Breast epithelium (tissue), 3 donors: ENCODE results near the gene USP17L12.
"Not testable (repeated sequence)": the region's sequence is repeated elsewhere in the genome, so short reads cannot be mapped to it uniquely, and the experiment has no call there.

Experiments
- POLR2AphosphoS5 ChIP-seq, 3 donors: sonication (generic); formaldehyde crosslinking; IDR thresholded peaks; one replicate each; pipeline ENCODE4 v1.6.1; 2017; ENCODE audit warnings: antibody characterized with exemption in 3 of 3
- TF ChIP-seq, protein P1 (sequence below), 3 donors: fragments of 450-650 bp; IDR thresholded peaks; one replicate each; pipeline ENCODE4 v1.5.1; 2016 to 2017; ENCODE audit warnings: antibody characterized with exemption in 3 of 3, mild to moderate bottlenecking in 3 of 3, moderate library complexity in 3 of 3

DNA sequence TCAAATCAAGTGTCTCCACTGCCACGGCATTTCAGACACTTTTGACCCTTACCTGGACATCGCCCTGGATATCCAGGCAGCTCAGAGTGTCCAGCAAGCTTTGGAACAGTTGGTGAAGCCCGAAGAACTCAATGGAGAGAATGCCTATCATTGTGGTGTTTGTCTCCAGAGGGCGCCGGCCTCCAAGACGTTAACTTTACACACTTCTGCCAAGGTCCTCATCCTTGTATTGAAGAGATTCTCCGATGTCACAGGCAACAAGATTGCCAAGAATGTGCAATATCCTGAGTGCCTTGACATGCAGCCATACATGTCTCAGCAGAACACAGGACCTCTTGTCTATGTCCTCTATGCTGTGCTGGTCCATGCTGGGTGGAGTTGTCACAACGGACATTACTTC is 10.3 kb downstream of the USP17L12 start:
- TF ChIP-seq, protein P1, sequence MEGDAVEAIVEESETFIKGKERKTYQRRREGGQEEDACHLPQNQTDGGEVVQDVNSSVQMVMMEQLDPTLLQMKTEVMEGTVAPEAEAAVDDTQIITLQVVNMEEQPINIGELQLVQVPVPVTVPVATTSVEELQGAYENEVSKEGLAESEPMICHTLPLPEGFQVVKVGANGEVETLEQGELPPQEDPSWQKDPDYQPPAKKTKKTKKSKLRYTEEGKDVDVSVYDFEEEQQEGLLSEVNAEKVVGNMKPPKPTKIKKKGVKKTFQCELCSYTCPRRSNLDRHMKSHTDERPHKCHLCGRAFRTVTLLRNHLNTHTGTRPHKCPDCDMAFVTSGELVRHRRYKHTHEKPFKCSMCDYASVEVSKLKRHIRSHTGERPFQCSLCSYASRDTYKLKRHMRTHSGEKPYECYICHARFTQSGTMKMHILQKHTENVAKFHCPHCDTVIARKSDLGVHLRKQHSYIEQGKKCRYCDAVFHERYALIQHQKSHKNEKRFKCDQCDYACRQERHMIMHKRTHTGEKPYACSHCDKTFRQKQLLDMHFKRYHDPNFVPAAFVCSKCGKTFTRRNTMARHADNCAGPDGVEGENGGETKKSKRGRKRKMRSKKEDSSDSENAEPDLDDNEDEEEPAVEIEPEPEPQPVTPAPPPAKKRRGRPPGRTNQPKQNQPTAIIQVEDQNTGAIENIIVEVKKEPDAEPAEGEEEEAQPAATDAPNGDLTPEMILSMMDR (IDR thresholded peaks at IDR 0.05) = not testable (repeated sequence)
- TF ChIP-seq POLR2AphosphoS5 (IDR thresholded peaks at IDR 0.05) = not testable (repeated sequence)
